ENCODE results near the gene XYLB. TPM values are rescaled to one million over a fixed set of nuclear protein-coding genes. Genes with fewer than 3 reads are reported as not detected.
A peak's percentile ranks its signal among the peaks of the same experiment; 100 is the strongest.
"Not testable (repeated sequence)": the region's sequence is repeated elsewhere in the genome, so short reads cannot be mapped to it uniquely, and the experiment has no call there.

The XYLB gene
- total RNA-seq, 1 donor from 2014 or later: 5.3 TPM

DNA sequence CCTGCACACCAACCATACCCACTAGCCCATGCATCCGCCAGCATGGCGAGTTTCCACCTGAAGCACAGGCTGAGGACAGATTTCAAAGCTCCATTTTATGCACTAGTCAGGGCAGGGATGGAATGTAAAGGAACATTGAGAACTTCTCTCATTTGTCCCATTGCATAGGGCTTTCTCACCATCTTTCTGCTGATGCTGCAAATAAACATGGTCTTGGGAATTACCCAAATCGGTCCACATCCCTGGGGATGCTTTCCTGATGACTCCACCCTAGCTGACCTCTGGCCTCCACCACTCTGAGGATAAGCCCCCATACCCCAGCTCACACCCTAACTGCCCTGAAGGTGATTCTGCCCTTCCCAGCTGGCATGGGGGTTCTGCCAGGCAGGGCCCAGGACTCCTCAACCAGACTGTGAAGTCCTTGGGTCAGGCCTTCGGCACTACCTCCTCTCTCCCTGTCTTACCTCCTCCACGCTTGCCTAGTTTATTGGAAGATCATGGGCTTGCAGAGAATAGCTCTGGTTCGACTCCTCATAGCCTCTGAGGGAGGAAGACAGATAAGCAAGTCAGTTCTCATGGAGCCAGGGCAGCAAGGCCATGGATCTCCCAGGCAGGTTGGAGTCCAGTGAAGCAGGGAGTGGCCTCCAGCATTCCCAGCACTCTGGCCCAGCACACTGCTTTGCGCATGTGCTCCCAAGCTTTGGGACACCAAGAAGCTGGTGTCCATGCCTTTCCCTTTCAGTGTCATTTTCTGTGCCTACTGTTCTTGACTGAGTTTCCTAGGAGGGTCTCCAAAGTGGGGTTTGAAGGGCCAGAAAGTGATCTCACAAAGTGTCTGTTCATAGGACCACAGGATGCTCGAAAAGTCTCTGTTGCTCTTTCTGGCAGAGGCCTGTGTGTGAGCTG, 27.6 kb upstream of the XYLB start:
- DNase-seq (ENCODE audit: low spot score) (no peak), ATAC-seq (no peak)
- intact Hi-C loops (cut with DNase I): no loop called here

DNA sequence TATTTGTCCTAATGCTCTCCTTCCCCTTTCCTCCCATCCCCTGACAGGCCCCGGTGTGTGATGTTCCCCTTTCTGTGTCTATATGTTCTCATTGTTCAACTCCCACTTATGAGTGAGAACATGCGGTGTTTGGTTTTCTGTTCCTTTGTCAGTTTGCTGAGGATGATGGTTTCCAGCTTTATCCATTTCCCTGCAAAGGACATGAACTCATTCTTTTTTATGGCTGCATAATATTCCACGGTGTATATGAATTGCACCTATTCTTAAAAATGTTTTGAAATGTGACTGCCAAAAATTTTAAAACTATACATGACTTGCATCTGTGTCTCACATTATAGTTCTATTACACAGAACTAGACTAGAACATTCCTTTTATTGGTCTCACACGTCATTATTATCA, 25.9 kb upstream of the XYLB start:
- ATAC-seq; DNase-seq (ENCODE audit: low spot score); intact Hi-C loops (cut with DNase I): not testable (repeated sequence)

DNA sequence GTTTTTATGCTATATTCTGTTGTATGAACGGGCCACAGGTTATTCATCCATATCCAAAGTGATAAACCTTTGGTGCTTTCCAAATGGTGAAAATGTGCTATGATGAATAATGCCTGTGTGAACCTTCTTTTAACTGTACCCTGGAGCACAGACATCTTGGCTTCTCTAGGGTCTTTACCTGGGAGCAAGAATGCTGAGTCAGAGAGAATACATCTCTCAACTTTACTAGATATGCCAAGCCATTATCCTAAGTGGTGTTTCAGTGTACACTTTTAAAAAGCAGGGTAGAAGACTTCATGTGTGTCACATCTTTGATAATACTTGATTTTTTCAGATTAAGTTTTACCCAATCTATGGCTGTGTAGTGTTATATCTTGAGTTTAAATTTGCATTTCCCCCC, 23.5 kb upstream of the XYLB start:
- DNase-seq (ENCODE audit: low spot score) (no peak), ATAC-seq (no peak)
- intact Hi-C loops (cut with DNase I): no loop called here

DNA sequence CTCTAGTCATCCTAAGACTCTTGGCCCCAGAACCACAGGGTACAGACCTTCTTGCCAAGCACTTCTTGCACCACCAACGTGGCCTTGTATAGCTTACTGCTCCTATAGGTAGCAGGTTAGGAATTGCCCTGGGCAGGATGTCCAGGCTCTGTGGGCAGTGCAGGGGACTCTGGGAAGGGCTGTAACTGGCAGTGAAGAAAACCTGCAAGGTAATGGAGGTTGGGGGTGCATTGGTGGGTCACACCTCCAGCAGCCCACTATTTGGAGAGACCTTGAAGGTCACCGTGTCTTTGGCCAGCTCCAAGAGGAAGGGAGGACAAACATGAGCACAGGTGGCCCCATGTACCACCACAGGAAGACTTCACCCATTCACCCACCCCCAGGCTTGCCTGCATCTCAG, 21.3 kb upstream of the XYLB start:
- intact Hi-C loops (cut with DNase I): no loop called here
- DNase-seq (ENCODE audit: low spot score) (no peak), ATAC-seq (no peak)

DNA sequence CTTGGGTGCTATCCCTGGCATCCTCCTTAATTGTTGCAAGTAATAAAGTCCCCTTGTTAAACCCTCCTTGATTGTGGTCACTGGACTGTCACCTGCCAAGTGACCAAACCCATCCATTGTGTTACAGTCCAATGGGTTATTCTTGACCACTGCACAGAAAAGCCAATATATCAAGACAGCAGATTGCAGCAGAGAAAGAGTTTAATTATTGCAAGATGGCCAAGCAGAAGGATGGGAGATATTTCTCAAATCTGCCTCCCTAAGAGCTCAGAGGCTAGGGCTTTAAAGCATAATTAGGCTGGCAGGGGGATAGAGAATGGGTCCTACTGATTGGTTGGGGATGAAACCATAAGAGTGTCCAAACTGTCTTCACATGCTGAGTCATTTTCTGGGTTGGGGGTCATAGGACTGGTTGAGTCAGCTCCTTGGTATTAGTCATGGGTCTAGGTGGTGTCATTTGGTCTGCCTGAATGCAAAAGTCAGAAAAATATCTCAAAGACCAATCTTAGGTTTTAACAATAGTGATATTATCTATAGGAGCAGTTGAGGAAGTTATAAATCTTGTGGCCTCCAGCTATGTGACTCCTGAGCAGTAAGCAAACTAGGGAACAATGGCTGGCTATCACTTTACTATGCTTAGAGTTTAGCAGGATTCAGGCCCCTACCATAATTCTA, 19.1 kb upstream of the XYLB start:
- DNase-seq (ENCODE audit: low spot score) (no peak), ATAC-seq (no peak)
- intact Hi-C loops (cut with DNase I): no loop called here

DNA sequence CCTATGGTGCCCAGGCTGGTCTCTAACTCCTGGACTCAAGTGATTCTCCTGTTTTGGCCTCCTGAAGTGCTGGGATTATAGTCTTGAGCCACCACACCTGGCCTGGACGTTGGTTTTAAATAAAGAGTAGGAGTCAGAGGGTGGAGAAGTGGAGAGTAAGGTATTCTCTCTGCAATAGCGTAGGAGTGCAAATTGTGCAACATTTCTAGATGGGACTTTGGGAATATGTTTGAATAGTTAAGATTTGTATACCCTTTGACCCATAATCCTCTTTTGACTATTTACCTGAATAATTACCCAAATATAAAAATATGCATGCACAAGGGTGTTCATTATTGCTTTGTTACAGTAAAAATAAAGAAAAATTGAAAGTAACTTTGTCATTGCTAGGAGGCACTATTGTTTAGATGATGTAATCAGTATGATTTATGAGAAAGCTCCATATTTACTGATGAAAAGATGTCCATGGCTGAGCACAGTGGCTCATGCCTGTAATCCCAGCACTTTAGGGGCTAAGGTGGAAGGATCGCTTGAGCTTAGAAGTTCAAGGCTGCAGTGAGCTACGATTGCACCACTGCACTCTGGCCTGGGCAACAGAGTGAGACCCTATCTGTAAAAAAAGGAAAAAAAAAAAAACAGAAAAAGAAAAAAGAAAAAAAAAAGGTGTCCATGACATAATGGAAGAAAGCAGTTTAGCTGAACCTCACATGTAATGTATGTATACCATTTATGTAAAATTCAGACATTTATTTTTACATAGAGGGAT, 15.1 kb upstream of the XYLB start:
- no peak for ATAC-seq
- intact Hi-C loops (cut with DNase I): no loop called here
- no peak for DNase-seq (ENCODE audit: low spot score)

DNA sequence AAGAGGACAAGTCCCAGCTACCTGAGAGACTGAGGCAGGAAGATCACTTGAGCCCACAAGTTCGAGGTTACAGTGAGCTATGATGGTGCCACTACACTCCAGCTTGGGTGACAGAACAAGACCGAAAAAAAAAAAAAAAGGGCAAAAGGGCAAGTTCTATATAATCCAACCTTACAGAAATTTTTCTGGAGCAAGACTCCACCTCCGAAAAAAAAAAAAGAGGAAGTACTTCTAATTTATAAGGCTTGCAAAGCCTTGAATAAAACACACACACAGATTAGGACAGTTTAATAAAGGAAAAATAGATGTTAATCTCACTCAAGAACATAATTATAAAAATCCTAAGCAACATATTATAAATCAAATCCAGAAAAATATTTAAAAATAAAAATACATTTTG, 14.4 kb upstream of the XYLB start:
- DNase-seq (ENCODE audit: low spot score) (no peak), ATAC-seq (no peak)
- intact Hi-C loops (cut with DNase I): no loop called here

DNA sequence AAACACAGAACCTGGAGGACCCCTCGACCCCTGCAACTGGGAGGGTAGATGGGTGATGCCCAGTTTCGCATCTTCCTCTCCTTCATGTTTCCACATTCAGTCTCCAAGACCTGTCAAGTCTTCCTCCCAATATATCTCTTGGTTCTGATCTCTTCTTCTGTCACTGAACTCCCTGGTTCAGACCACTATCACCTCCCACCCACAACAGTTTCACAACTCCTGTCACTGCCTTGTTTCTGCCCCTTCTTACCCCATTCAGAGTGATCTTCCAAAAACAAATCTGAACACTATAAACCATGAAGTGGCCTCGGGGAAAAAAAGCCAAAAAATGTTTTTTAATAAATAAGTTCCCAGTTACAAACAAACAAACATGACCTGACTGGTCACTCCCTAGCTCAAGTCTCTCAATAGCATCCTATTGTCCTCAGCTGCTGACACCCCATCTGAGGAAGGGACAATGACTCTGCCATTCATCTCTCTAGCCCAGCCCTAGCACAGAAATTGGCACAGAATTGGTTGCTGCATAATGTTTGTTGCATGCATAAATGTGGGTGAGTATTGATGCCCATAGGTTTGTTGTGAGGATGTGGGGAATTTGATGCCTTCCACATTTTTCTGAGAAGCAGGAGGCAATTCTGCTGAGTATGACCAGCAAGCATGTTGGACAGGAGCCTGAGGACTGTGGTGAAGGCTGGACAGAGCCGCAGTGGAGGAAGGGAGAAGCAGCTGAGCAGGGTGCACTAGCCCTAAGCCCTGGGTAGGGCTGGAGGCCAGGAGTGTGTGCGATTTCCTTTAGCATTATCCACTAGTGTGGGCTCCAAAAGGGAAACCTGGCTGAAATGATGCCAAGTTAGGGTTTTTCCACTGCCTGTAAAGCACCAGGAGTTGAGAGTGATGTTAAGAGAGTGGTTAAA, 12.2 kb upstream of the XYLB start:
- ATAC-seq: peak; percentile 58
- intact Hi-C loops (cut with DNase I): no loop called here
- no peak for DNase-seq (ENCODE audit: low spot score)

DNA sequence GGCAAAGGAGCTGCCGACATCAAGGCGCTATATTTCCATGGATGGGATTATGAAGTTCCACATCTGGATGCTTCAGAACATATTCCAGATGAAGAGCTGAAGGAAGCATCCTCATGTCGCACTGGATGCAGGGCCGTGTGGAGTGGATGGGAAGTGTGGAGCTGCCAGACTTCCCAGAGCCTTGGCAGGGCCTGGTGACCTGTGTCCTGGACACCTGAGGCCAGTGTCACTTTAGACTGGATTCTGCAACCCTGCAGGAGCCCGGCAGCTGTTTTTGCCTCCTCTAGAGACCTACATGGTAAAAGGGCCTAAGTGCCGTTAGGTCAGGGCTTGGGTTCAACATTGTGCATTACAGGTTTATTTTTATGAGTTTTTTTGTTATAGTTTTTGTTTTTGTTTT, 11.3 kb upstream of the XYLB start:
- DNase-seq (ENCODE audit: low spot score) (no peak), ATAC-seq (no peak)
- intact Hi-C loops (cut with DNase I): no loop called here

DNA sequence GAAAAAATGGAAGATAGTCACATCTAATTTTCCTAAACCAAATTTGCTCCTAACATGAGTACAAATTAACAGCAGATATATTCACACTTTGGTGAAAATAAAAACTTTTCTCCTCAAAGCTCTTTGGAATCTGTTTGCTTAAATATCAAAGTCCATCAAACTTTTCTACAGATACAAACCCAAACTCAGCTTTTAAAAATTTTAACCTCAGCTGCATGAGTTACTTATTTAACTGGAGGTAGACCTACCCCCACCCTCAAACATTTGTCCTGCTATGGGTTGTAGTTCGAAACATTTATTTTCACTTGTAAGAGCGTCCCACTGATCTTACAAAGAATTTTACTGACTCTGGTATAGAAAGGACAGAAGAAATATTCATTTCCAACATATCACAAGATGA, 8.9 kb upstream of the XYLB start:
- intact Hi-C loops (cut with DNase I): no loop called here
- DNase-seq (ENCODE audit: low spot score) (no peak), ATAC-seq (no peak)

DNA sequence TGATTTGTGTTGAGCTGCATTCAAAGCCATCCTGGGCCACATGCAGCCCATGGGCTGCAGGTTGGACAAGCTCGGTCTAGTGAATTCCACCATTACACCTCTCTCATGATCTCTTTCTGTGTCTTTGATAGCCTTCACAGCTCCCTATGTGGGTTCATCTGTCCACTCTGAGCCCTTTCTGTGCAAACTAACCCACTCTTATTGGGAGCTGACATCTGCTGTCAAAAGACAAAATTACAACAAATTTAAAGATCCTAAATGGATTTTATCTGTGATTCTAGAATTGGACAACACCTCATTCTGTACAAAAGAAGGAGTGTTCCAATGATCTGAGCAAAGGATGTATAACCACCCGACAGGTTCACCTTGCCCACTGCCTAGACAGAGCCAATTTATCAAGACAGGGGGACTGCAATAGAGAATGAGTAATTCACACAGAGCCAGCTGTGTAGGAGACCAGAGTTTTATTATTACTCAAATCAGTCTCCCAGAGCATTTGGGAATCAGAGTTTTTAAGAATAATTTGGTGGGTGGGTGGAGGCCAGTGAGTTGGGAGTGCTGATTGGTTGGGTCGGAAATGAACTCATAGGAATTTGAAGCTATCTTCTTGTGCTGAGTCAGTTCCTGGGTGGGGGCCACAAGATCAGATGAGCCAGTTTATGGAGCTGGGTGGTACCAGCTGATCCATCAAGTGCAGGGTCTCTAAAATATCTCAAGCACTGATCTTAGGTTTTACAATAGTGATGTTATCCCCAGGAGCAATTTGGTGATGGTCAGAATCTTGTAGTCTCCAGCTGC, 2.6 kb upstream of the XYLB start:
- intact Hi-C loops (cut with DNase I): no loop called here
- DNase-seq (ENCODE audit: low spot score) (no peak), ATAC-seq (no peak)

DNA sequence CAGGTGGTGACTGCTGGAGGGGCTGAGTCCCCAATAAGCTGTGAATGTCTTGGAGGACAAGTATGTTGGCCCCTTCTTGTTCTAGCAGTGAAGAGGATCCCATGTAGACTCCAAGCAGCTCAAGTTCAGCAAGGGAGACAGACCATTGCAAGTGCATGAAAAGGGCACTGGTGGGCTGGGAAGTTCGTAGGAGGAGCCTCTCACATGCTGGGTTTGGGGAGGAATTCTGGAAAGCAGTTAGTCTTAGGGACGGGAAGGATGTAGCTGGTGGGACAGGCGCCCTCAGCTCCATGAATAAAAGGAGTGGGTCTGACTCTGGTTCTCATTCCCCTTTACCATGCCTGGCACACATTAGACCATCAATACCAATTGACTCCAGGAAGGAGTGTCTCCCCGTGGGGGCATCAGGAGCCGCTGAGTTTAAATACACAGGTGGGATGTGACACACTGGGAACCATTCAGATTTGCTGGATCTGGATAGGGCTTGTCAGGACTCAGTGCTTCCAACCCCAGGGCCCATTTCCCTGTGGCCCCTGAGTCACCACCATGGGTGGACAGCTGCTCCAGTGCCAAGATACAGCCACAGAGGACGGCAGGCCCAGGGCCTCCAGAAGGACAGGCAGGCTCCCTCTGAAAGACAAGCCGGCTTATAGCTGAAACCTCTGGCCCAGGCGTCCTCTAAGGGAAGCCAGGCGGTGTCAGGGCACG, 552 bp upstream of the XYLB start:
- intact Hi-C loops (cut with DNase I): no loop called here
- DNase-seq (ENCODE audit: low spot score) (no peak), ATAC-seq (peak; percentile 58)

DNA sequence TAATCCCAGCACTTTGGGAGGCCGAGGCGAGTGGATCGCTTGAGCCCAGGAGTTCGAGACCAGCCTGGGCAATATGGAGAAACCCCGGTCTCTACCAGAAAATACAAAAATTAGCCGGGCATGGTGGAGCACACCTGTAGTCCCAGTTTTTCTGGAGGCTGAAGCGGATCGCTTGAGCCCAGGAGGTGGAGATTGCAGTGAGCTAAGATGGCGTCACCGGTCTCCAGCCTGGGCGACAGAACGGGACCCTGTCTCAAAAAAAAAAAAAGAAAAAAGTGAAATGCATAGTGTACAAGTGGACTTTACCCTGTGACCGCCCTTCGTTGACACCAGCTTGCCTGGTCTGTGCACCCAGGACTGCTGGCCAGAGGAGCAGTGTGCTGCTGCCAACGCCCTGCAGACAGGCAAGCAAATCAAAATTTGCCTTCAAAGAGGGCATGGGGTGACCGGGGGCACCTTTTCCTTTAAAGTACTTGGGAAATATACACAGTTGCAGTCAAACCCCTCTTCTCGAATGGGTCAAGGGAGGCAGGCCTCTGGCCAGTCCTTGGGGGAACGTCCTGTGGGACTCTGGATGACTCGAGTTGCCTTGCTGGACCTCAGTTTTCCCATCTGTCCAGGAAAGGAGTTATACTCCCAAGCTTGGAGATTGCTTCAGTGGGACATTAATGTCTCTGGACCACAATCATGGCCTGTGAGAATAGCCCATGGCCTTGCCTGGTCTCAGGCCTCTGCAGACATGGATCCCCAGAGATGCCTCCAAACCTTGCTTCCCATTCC, 1.0 kb downstream of the XYLB start:
- no peak for DNase-seq (ENCODE audit: low spot score)
- no peak for ATAC-seq
- intact Hi-C loops (cut with DNase I): no loop called here

DNA sequence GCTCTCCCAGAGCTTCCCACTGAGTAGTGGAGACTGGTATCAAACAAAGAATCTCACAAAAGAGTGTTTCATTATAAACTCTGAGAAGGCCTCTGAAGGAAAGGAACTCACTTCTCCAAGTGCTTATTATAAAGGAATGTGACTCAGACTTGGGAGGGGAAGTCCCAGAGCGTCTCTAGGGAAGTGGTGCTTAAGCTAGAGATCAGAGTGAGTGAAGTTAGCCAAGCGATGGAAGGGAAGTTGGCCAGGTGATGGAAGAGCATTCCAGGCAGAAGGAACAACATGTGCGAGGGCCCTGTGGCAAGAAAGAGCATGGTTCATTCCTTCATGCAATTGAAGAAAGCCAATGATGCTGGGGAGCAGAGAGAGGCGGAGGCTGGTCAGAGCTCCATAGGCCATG, 2.3 kb downstream of the XYLB start:
- ATAC-seq (no peak), DNase-seq (ENCODE audit: low spot score) (no peak)
- intact Hi-C loops (cut with DNase I): no loop called here

DNA sequence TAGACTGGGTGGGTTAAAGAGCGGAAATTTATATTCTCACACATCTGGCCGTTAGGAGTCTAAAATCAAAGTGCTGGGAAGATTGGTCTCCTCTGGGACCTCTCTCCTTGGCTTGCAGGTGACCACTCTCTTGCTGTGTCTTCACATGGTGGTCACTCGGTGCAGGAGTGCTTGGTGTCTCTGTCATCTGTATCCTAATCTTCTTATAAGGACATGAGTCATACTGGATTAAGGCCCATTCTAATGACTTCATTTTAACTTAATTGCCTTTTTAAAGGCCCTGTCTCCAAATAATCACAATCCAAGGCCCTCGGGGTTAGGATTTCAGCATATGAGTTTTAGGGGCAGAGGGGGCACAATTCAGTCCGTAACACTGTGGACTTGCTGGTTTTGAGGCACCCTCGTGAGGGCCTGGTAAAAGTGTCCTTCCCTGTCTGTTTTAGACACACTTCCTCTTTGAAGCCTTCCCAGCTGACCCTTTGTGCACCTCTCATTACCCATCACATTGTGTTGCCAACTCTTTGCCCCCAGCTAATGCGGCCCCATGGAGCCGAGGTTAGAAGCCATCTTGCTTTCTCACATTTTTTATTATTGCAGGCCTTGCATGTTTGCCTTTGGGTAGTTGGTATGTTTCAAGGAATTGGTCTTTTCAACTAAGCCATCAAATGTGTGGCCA, 3.2 kb downstream of the XYLB start:
- intact Hi-C loops (cut with DNase I): no loop called here
- no peak for ATAC-seq
- DNase-seq (ENCODE audit: low spot score): no peak

DNA sequence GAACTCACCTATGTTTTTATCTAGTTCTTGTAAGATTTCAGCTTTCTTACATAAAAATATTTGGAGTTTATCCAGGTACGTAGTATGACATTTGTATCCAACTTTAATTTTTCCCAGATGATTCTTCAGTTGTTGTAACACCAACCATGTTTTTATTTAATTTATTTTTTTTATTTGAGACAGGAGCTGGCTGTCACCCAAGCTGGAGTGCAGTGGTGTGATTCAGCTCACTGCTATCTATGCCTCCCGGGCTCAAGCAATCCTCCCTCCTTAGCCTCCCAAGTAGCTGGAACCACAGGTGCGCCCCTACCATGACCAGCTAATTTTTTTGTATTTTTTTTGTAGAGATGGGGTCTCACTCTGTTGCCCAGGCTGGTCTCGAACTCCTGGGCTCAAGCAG, 6.6 kb downstream of the XYLB start:
- DNase-seq (ENCODE audit: low spot score) (no peak), ATAC-seq (no peak)
- intact Hi-C loops (cut with DNase I): no loop called here

Data from sciatic nerve (tissue), 2 donors.